ENCODE measurements around the gene DEDD.

The DEDD gene

DNA sequence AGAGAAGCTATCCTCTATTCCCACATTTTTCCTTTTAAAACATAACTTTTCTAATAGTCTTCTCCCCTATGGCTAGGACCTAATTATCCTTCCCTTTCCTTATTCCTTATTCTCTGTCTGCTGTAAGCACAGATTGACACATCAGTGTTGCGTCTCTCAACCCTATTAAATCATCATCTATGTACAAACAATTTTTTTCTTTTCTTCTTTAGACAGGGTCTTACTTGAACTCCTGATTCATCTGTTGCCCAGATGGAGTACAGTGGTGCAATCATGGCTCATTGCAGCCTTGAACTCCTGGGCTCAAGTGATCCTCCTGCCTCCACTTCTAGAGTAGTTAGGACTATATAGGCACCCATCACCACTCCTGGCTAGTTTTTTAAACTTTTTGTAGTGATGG lies 26.0 kb downstream of the DEDD start:
- H3K4me3 ChIP-seq (ENCODE audit: low read depth, low read length): no peak overlapping the region
- TF ChIP-seq, protein P1, sequence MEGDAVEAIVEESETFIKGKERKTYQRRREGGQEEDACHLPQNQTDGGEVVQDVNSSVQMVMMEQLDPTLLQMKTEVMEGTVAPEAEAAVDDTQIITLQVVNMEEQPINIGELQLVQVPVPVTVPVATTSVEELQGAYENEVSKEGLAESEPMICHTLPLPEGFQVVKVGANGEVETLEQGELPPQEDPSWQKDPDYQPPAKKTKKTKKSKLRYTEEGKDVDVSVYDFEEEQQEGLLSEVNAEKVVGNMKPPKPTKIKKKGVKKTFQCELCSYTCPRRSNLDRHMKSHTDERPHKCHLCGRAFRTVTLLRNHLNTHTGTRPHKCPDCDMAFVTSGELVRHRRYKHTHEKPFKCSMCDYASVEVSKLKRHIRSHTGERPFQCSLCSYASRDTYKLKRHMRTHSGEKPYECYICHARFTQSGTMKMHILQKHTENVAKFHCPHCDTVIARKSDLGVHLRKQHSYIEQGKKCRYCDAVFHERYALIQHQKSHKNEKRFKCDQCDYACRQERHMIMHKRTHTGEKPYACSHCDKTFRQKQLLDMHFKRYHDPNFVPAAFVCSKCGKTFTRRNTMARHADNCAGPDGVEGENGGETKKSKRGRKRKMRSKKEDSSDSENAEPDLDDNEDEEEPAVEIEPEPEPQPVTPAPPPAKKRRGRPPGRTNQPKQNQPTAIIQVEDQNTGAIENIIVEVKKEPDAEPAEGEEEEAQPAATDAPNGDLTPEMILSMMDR (IDR thresholded peaks at IDR 0.05; ENCODE audit: borderline replicate concordance, insufficient read depth, low read depth, low read length): no peak

DNA sequence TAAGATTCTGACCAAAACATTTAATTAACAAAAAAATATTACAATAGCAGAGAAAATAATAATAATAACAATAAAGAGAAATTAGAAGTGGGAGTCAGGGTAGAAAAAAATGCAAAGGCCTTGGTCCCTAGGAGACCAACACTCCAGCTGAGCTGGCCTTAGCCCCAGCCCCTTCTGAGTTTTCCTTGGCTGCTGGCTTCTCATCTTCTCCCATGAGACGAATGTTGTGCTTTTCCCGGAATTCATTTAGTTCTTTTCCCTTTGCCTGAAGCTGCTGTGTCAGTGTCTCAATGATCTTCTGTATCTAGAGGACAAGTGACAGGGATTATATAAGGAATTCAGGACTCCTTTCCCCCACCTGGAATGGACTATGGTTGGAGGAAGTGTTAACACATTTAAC lies 31.9 kb downstream of the DEDD start:
- H3K4me3 ChIP-seq (ENCODE audit: low read depth, low read length): no peak overlapping the region
- TF ChIP-seq, protein P1 (IDR thresholded peaks at IDR 0.05; ENCODE audit: borderline replicate concordance, insufficient read depth, low read depth, low read length): no peak

DNA sequence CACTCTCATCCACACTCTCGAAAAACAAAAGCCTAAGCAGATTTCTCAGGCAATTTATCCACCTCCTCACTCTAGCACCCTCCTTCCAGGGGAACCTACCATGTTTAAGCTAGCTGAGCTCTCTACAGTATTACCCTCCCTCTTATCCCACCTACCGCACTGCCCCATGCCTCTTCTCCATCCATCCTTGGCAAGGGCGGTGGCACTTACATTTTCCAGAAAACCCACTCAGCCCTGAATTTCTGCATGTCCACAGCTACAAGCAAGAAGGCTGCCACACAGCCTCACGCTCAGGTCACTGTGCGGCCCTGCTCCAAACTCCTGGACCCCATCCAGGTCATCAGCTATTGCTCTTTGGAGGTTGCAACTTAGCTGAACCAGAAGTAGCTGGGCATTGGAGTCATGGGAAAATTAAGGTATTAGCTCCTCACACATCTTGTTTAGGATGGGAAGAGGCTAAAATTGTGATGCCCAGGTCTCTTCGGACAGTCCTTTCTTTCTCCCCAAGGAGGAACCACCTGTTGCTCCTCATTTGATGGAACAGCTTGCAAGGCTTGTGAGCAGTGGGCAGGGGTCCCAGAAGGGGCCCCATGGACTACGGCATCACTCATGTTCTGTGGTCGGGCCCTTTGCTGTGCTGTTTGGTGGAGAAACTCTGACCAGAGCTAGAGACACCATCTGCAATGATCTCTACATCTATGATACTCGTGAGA lies 33.2 kb downstream of the DEDD start:
- H3K4me3 ChIP-seq (ENCODE audit: low read depth, low read length): no peak overlapping the region
- TF ChIP-seq, protein P1 (IDR thresholded peaks at IDR 0.05; ENCODE audit: borderline replicate concordance, insufficient read depth, low read depth, low read length): no peak

DNA sequence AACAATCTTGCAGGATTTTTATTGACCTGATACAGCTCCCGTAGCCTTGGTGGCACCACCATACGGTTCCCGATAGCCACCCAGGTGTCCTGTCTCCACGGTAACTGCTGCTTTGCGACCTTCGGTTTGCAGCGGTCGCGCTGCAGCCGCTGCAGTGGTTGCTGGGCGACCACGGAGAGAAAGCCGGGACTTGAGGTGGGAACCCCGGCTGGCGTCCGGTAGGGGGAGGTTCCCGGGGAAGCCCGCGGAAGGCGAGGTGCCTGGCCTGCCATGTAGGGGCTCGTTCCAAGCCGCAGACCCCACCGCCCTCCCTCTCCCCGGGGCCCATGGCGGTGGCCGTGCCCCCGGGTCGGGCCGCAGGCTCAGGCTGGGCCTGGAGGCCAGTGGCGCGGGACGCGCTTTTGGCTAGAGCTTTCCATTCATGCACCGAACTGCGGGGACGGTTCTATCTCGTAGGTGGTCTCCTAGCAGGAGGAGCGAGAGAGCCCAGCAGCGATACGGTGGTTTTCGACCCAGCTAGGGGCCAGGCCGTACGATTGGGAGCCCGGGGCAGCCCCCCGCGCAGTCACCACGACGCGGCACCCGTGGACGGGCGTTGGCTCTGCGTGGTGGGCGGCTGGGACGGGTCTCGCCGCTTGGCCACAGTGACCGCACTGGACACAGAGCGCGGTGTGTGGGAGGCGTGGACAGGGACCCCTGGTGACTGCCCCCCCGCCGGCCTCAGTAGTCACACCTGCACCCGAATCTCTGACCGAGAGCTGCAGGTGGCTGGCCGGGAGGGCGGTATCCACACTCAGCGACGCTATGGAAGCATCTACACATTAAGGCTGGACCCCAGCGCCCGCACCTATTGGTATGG lies 34.0 kb downstream of the DEDD start, which contains the start of gene KLHDC9:
Gene KLHDC9, plus strand, starts transcription at position 152 of the 859 bp plus-strand sequence. Its CDS starts 175 bp downstream, at position 327.
- peak within 1 kb of the TSS; percentile 88 for H3K4me3 ChIP-seq (ENCODE audit: low read depth, low read length)
- TF ChIP-seq, protein P1 (IDR thresholded peaks at IDR 0.05; ENCODE audit: borderline replicate concordance, insufficient read depth, low read depth, low read length): 0 out of 2 replicates have a peak, but pooled peaks have one; percentile 22

DNA sequence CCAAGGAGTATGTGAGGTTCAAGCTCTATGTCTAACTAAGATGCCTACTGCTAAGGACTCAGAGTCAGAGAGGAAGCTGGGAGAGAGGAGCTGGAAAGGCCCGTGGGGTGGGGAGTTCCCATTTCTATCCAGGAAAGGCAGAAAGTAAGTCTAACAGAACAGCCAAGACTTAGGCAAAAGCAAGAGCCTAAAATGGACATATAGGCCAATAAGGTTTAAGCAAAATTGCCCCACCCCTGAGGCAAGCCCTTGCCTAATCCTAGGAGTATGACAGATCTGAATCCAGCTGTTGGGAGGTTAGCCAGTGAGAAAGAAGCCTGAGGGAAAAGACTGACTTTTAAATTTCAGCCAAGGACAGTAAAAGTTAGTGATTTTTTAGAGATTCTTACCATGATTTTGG lies 35.9 kb downstream of the DEDD start:
- no peak overlapping the region for H3K4me3 ChIP-seq (ENCODE audit: low read depth, low read length)
- TF ChIP-seq, protein P1 (IDR thresholded peaks at IDR 0.05; ENCODE audit: borderline replicate concordance, insufficient read depth, low read depth, low read length): no peak

DNA sequence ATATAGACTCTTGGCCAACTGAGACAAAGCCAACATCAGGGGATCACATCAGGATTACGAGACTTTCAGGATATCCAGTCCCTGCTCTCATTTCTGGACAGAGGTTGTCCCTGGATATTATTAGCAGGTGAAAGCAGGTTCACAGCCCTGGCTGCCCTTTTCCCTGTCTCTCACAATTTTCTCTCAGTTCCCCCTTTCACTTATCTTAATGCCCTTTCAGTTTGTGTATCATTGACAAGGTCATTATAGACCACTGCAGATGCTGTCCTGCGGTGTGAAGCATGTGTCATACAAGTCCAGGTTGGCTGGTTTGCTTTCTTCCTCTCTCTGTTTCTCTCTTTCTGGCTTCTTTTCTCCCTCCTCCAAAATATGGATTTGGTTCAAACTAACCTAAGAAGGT lies 36.5 kb downstream of the DEDD start:
- TF ChIP-seq, protein P1 (IDR thresholded peaks at IDR 0.05; ENCODE audit: borderline replicate concordance, insufficient read depth, low read depth, low read length): no peak
- no peak overlapping the region for H3K4me3 ChIP-seq (ENCODE audit: low read depth, low read length)

Measured in GM12875 (cell line).